ENCODE data around the gene ANKRD2. TPM values are rescaled to one million over a fixed set of nuclear protein-coding genes. Genes with fewer than 3 reads are reported as not detected.

The ANKRD2 gene
- total and polyA plus RNA-seq, 2 donors (not counting 3 experiments of a cell fraction or from before 2014, with no cell fraction given): 1.6 to 1.8 TPM

GRCh38 chr10:97537186-97537869 is 35.3 kb upstream of the ANKRD2 start:
- no peaks in the 10 kb centered on the region for H4K20me1 ChIP-seq (replicated peaks; ENCODE audit: control insufficient read depth, extremely low read depth, insufficient read depth, low read length)
- no TSS peak for BruUV-seq (replicated peaks)
- TF ChIP-seq JUN (IDR thresholded peaks at IDR 0.05; ENCODE audit: borderline replicate concordance, insufficient read depth, insufficient read length, low read depth): no peak
- TF ChIP-seq FOS (IDR thresholded peaks at IDR 0.05; ENCODE audit: borderline replicate concordance, insufficient read depth, low read length): no peak
- TF ChIP-seq MYC (IDR thresholded peaks at IDR 0.05; ENCODE audit: low read depth, low read length): no peak
- no peak for TF ChIP-seq POLR2A (IDR thresholded peaks at IDR 0.05; ENCODE audit: low read depth, low read length)
- TF ChIP-seq EZH2 (IDR thresholded peaks at IDR 0.05; ENCODE audit: borderline replicate concordance, low read depth, low read length, severe bottlenecking): no peak
- TF ChIP-seq GATA2 (IDR thresholded peaks at IDR 0.05; ENCODE audit: insufficient read depth, insufficient read length, low read depth, low read length): no peak
- no peak for TF ChIP-seq CTCF (IDR thresholded peaks at IDR 0.05; ENCODE audit: extremely low read depth in 1 of 2, insufficient read depth in 1 of 2, low read depth in 1 of 2, low read length in 2 of 2)
- no peak for TF ChIP-seq MAX (IDR thresholded peaks at IDR 0.05; ENCODE audit: insufficient read depth, insufficient read length)
- no peak for TF ChIP-seq POLR2AphosphoS5 (IDR thresholded peaks at IDR 0.05; ENCODE audit: insufficient read depth, low read depth, low read length)
- no peaks in the 10 kb centered on the region for H3K27me3 ChIP-seq (ENCODE audit: control insufficient read depth in 2 of 2, insufficient read depth in 2 of 2, low read length in 2 of 2)
- ChIA-PET CTCF (interaction anchor here (0.6 to 1.4 kb wide), 3 partner anchors 16 to 60 kb away, joined by 4 to 12 read pairs (median 4); no protein-coding TSS in a partner anchor), POLR2A (no interaction called here)
- H3K79me2 ChIP-seq (ENCODE audit: control insufficient read depth, insufficient read depth, low read length): peaks cover 4% of the 10 kb centered on the region
- no peak for FAIRE-seq
- H3K9ac ChIP-seq (replicated peaks; ENCODE audit: extremely low read depth, insufficient read depth, low read length): no peak overlapping the region
- no peak overlapping the region for H2AFZ ChIP-seq (ENCODE audit: low read depth, low read length)
- H3K27ac ChIP-seq (ENCODE audit: insufficient read depth, low read depth, low read length): no peak overlapping the region
- DNase-seq (ENCODE audit: low read depth, low spot score): no peak
- intact Hi-C loops (cut with micrococcal nuclease): no loop called here
- H3K4me2 ChIP-seq (ENCODE audit: insufficient read depth, low read length): no peak overlapping the region
- H3K4me3 ChIP-seq (replicated peaks in 1 of 3; ENCODE audit: insufficient read depth in 1 of 3, low read depth in 1 of 3, low read length in 3 of 3): no peak overlapping the region
- dilution Hi-C loops (cut with MboI; ENCODE audit: extremely low pct_ligation_motif_present, low sequenced_read_pairs): no loop called here
- H3K9me3 ChIP-seq (replicated peaks; ENCODE audit: control insufficient read depth, insufficient read depth, low read length): no peaks in the 10 kb centered on the region
- H3K4me1 ChIP-seq (ENCODE audit: control insufficient read depth, extremely low read depth, insufficient read depth, low read length): peaks cover 31% of the 10 kb centered on the region
- no peaks in the 10 kb centered on the region for H3K9me1 ChIP-seq (replicated peaks; ENCODE audit: control insufficient read depth, extremely low read depth, insufficient read depth, low read length)
- H3K36me3 ChIP-seq (ENCODE audit: control insufficient read depth in 2 of 2, extremely low read depth in 1 of 2, insufficient read depth in 2 of 2, low read length in 2 of 2): no peaks in the 10 kb centered on the region

Measured in endothelial cell of umbilical vein (primary cell).